A549 (cell line): ENCODE results near the gene HAPLN2.

ENCODE experiments used
- CTCF ChIP-seq: fragments of >200 bp; sonication (Bioruptor Twin); formaldehyde crosslinking; IDR thresholded peaks from 3 replicates; pipeline ENCODE4 v1.5.1; 2016
- NR3C1 ChIP-seq: fragments of >200 bp; sonication (Bioruptor Twin); formaldehyde crosslinking; IDR thresholded peaks from 3 replicates; pipeline ENCODE4 v1.6.1; 2017
- RAD21 ChIP-seq, 2 experiments: fragments of >200 bp in 1 of 2; sonication (Bioruptor Twin) in 1 of 2; formaldehyde crosslinking in 1 of 2; IDR thresholded peaks in 1 of 2; conservative IDR thresholded peaks in 1 of 2; 2 replicates in 1 of 2; 3 replicates in 1 of 2; pipeline ENCODE4 v1.6.1; 2012 to 2018; ENCODE audit warnings: inconsistent platforms in 1 of 2
- REST ChIP-seq: fragments of 200-600 bp; sonication (generic); IDR thresholded peaks from 2 replicates; pipeline ENCODE4 v1.6.1; 2016; ENCODE audit warnings: antibody characterized with exemption, mild to moderate bottlenecking, moderate library complexity

GRCh38 chr1:156652131-156652991, 33.1 kb downstream of the HAPLN2 start:
- TF ChIP-seq NR3C1 (no peak), REST (peak; percentile 93), CTCF (no peak), RAD21 (conservative IDR thresholded peaks at IDR 0.05 in 1 of 2, IDR thresholded peaks at IDR 0.05 in 1 of 2) (no peak)
